ENCODE results near the gene REN. TPM values are rescaled to one million over a fixed set of nuclear protein-coding genes. Genes with fewer than 3 reads are reported as not detected.

The REN gene
- total and polyA plus RNA-seq, 3 donors from 2014 or later: 2.2 TPM; not detected in 2

DNA sequence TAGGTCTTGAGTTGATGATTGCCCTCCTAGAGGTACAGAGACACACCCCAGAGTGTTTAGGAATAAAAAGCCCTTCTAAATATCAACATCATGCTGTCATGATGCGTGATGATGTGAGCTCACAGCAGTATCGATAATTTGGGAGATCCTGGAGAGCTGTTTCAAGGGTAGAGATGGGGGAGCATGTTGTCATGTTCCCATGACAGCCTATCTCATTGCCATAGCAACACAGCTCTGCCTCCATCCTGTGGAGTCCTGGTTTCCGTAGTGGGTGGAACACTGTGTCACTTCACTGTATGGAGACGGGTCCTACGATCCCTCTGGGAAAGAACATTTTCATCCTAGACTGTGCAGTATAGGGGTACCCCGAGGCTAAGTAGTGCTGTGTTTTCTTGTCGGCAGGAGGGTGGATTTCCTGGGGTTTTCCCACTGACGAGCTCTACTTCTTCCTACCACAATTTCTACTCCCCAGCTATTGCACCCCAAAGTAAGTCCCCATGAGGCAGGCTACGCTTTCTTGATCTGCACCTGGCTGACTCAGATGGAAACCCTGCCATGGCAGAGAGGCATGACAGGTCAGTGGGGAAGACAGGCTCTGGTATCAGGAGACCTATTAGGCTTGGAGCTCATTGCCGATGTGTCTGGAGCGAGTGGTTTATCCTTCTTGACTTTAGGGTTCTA is 23.0 kb upstream of the REN start:
- WGBS, 2 donors: 84 to 92% methylated on average over 10 to 11 of the region's 11 CpGs
- intact Hi-C loops (cut with DNase I; ENCODE audit: low total_unique reads): no loop called here
- H3K36me3 ChIP-seq (ENCODE audit: low read depth, missing control alignments): no peaks in the 10 kb centered on the region
- no peak overlapping the region for H3K4me3 ChIP-seq
- H3K4me1 ChIP-seq: no peaks in the 10 kb centered on the region
- no peak overlapping the region for H3K27ac ChIP-seq
- TF ChIP-seq POLR2A (IDR thresholded peaks at IDR 0.05) (no peak), CTCF (IDR thresholded peaks at IDR 0.05) (no peak)
- DNase-seq: no peak
- H3K27me3 ChIP-seq: no peaks in the 10 kb centered on the region
- H3K9me3 ChIP-seq: no peaks in the 10 kb centered on the region

- DNase-seq: no peak
- H3K27me3 ChIP-seq: no peaks in the 10 kb centered on the region
- 69 to 82% methylated on average over 10 of the region's 10 CpGs for WGBS, 2 donors
Measured at GRCh38 chr1:204186597-204186996, 20.5 kb upstream of the REN start.

DNA sequence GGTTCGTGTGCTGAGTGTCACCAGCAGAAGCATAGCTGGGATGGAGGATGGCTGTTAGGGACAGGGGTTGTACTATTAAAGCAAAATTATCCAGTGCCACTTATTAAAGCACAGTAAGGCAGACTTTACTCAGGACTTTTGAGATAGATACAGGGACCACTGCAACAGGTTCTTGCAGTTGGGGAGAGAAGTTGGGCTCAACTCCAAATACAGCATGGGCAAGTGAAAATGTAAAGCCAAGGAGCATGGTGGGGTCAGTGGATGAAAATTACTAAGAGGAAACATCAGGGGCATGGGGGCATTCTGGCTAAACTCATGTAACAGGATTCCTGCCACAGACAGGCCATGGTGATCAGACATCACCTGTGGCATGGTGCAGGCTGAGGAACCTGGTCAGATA is 15.0 kb upstream of the REN start:
- no peak for DNase-seq
- no peak for TF ChIP-seq CTCF (IDR thresholded peaks at IDR 0.05)
- no peak for TF ChIP-seq POLR2A (IDR thresholded peaks at IDR 0.05)
- Histone ChIP-seq H3K4me3 (no peak overlapping the region), H3K4me1 (no peaks in the 10 kb centered on the region), H3K27ac (no peak overlapping the region), H3K36me3 (ENCODE audit: low read depth, missing control alignments) (no peaks in the 10 kb centered on the region), H3K9me3 (no peaks in the 10 kb centered on the region), H3K27me3 (no peaks in the 10 kb centered on the region)
- intact Hi-C loops (cut with DNase I; ENCODE audit: low total_unique reads): no loop called here
- WGBS, 2 donors: 70 to 73% methylated on average over 1 of the region's 1 CpG

More at GRCh38 chr1:204186597-204186996, 20.5 kb upstream of the REN start:
- Histone ChIP-seq H3K4me3 (no peak overlapping the region), H3K4me1 (no peaks in the 10 kb centered on the region), H3K27ac (no peak overlapping the region), H3K36me3 (ENCODE audit: low read depth, missing control alignments) (no peaks in the 10 kb centered on the region), H3K9me3 (no peaks in the 10 kb centered on the region)
- TF ChIP-seq POLR2A (IDR thresholded peaks at IDR 0.05) (no peak), CTCF (IDR thresholded peaks at IDR 0.05) (no peak)
- intact Hi-C loops (cut with DNase I; ENCODE audit: low total_unique reads): no loop called here

- H3K27me3 ChIP-seq: no peaks in the 10 kb centered on the region
- intact Hi-C loops (cut with DNase I; ENCODE audit: low total_unique reads): no loop called here
- 55 to 68% methylated on average over 6 of the region's 6 CpGs for WGBS, 2 donors
- no peaks in the 10 kb centered on the region for H3K4me1 ChIP-seq
- H3K36me3 ChIP-seq (ENCODE audit: low read depth, missing control alignments): no peaks in the 10 kb centered on the region
- H3K27ac ChIP-seq: no peak overlapping the region
- no peak overlapping the region for H3K4me3 ChIP-seq
- H3K9me3 ChIP-seq: no peaks in the 10 kb centered on the region
- TF ChIP-seq POLR2A (IDR thresholded peaks at IDR 0.05): no peak
- TF ChIP-seq CTCF (IDR thresholded peaks at IDR 0.05): no peak
- DNase-seq: no peak
Measured at GRCh38 chr1:204180133-204180532, 14.0 kb upstream of the REN start.

Measured in testis (tissue), 3 donors.